Mesodermal cell (in vitro differentiated cells): ENCODE measurements around the gene TMEM266.
"Not testable (repeated sequence)": the region's sequence is repeated elsewhere in the genome, so short reads cannot be mapped to it uniquely, and the experiment has no call there.

Source experiments
- H3K27ac ChIP-seq: 2 replicates; pipeline ENCODE4 v1.7.0; 2013; ENCODE audit warnings: mild to moderate bottlenecking, low read depth, low read length, moderate library complexity; ENCODE audit not compliant: severe bottlenecking
- H3K36me3 ChIP-seq: 2 replicates; pipeline ENCODE4 v1.7.1; 2013; ENCODE audit warnings: mild to moderate bottlenecking, low read length, moderate library complexity; ENCODE audit not compliant: control insufficient read depth, insufficient read depth
- H3K4me1 ChIP-seq: one replicate; pipeline ENCODE4 v1.7.1; 2013; ENCODE audit warnings: mild to moderate bottlenecking, low read length; ENCODE audit not compliant: insufficient read depth, control insufficient read depth, poor library complexity, severe bottlenecking
- H3K4me3 ChIP-seq: 2 replicates; pipeline ENCODE4 v1.7.0; 2013; ENCODE audit warnings: low read length, control low read depth, mild to moderate bottlenecking; ENCODE audit not compliant: insufficient read depth, poor library complexity, severe bottlenecking; ENCODE audit errors: extremely low read depth
- H3K9me3 ChIP-seq: 2 replicates; pipeline ENCODE4 v1.7.1; 2013; ENCODE audit warnings: mild to moderate bottlenecking, low read length, moderate library complexity; ENCODE audit not compliant: control insufficient read depth
- WGBS, 2 experiments: methylation state at CpG; one replicate each; pipeline ENCODE4 v1.1.5; 2013; ENCODE audit warnings: missing lambda C conversion rate in 2 of 2; ENCODE audit not compliant: insufficient coverage in 2 of 2; 5-methylcytosine and 5-hydroxymethylcytosine counted together

TMEM266 gene

GRCh38 chr15:76054201-76054600 is 5.6 kb upstream of the TMEM266 start:
- H3K9me3 ChIP-seq, H3K4me3 ChIP-seq, H3K4me1 ChIP-seq, H3K36me3 ChIP-seq, H3K27ac ChIP-seq: not testable (repeated sequence)
- 91 to 96% methylated on average over 4 to 9 of the region's 10 CpGs for WGBS, 2 experiments

GRCh38 chr15:76056931-76057330 is 2.9 kb upstream of the TMEM266 start:
- Histone ChIP-seq H3K9me3 (no peaks in the 10 kb centered on the region), H3K4me3 (no peak overlapping the region), H3K27ac (no peak overlapping the region), H3K4me1 (peaks cover 7% of the 10 kb centered on the region), H3K36me3 (no peaks in the 10 kb centered on the region)
- 61% methylated on average over 3 of the region's 3 CpGs; no CpG with 5 or more reads in 1 of the 2 experiments for WGBS, 2 experiments

GRCh38 chr15:76057332-76058000 is 2.3 kb upstream of the TMEM266 start:
- Histone ChIP-seq H3K27ac (no peak overlapping the region), H3K4me3 (no peak overlapping the region), H3K4me1 (peaks cover 7% of the 10 kb centered on the region), H3K36me3 (no peaks in the 10 kb centered on the region), H3K9me3 (no peaks in the 10 kb centered on the region)
- WGBS, 2 experiments = 0% methylated on average over 1 to 2 of the region's 7 CpGs

GRCh38 chr15:76058714-76059319 is 968 bp upstream of the TMEM266 start:
- Histone ChIP-seq H3K4me3 (peak overlapping the region; percentile 54), H3K27ac (no peak overlapping the region), H3K9me3 (no peaks in the 10 kb centered on the region), H3K36me3 (no peaks in the 10 kb centered on the region), H3K4me1 (peaks cover 7% of the 10 kb centered on the region)
- 14% methylated on average over 12 to 13 of the region's 18 CpGs for WGBS, 2 experiments

- no peak overlapping the region for H3K27ac ChIP-seq
- H3K4me1 ChIP-seq = peaks cover 7% of the 10 kb centered on the region
- no peaks in the 10 kb centered on the region for H3K36me3 ChIP-seq
- WGBS, 2 experiments = 38 to 40% methylated on average over 15 to 19 of the region's 20 CpGs
- H3K4me3 ChIP-seq = peak overlapping the region; percentile 44
- H3K9me3 ChIP-seq = no peaks in the 10 kb centered on the region
Observed at GRCh38 chr15:76060118-76060989, 569 bp downstream of the TMEM266 start.

GRCh38 chr15:76061700-76062099 is 1.9 kb downstream of the TMEM266 start:
- peaks cover 7% of the 10 kb centered on the region for H3K4me1 ChIP-seq
- 95% methylated on average over 4 of the region's 5 CpGs; no CpG with 5 or more reads in 1 of the 2 experiments for WGBS, 2 experiments
- H3K9me3 ChIP-seq = no peaks in the 10 kb centered on the region

GRCh38 chr15:76062286-76062685 is 2.5 kb downstream of the TMEM266 start:
- WGBS, 2 experiments = 57 to 71% methylated on average over 1 to 3 of the region's 3 CpGs
- Histone ChIP-seq H3K27ac (no peak overlapping the region), H3K9me3 (no peaks in the 10 kb centered on the region), H3K4me3 (no peak overlapping the region), H3K36me3 (no peaks in the 10 kb centered on the region), H3K4me1 (peaks cover 3% of the 10 kb centered on the region)

More at GRCh38 chr15:76061700-76062099, 1.9 kb downstream of the TMEM266 start:
- Histone ChIP-seq H3K27ac (no peak overlapping the region), H3K36me3 (no peaks in the 10 kb centered on the region), H3K4me3 (no peak overlapping the region)

GRCh38 chr15:76064375-76064774 is 4.6 kb downstream of the TMEM266 start:
- Histone ChIP-seq H3K36me3 (no peaks in the 10 kb centered on the region), H3K4me1 (no peaks in the 10 kb centered on the region), H3K4me3 (no peak overlapping the region), H3K27ac (no peak overlapping the region), H3K9me3 (no peaks in the 10 kb centered on the region)
- no CpG with 5 or more reads among the region's 3 CpGs for WGBS, 2 experiments

- 79 to 84% methylated on average over 2 to 3 of the region's 6 CpGs for WGBS, 2 experiments
- Histone ChIP-seq H3K36me3 (no peaks in the 10 kb centered on the region), H3K4me3 (no peak overlapping the region), H3K9me3 (no peaks in the 10 kb centered on the region), H3K27ac (no peak overlapping the region), H3K4me1 (no peaks in the 10 kb centered on the region)
Observed at GRCh38 chr15:76065245-76065644, 5.5 kb downstream of the TMEM266 start.

GRCh38 chr15:76065793-76066192 is 6.0 kb downstream of the TMEM266 start:
- Histone ChIP-seq H3K4me3 (no peak overlapping the region), H3K36me3 (no peaks in the 10 kb centered on the region), H3K27ac (no peak overlapping the region), H3K9me3 (no peaks in the 10 kb centered on the region), H3K4me1 (no peaks in the 10 kb centered on the region)
- 87 to 89% methylated on average over 4 of the region's 5 CpGs for WGBS, 2 experiments
